GM18861 (cell line): ENCODE results near the gene SIGLEC11.
"Not testable (repeated sequence)": the region's sequence is repeated elsewhere in the genome, so short reads cannot be mapped to it uniquely, and the experiment has no call there.

Experiments
- ATAC-seq: cut with Tn5 transposase; IDR thresholded peaks from one replicate; pipeline ENCODE4 v1.9.1; 2021; ENCODE audit not compliant: unreplicated experiment

SIGLEC11 gene

GRCh38 chr19:49960980-49961379 lies at the start of gene SIGLEC11:
TSS of gene SIGLEC11 (minus strand) at chr19:49961172. CDS start at chr19:49961081, 91 bp downstream.
- not testable (repeated sequence) for ATAC-seq

DNA sequence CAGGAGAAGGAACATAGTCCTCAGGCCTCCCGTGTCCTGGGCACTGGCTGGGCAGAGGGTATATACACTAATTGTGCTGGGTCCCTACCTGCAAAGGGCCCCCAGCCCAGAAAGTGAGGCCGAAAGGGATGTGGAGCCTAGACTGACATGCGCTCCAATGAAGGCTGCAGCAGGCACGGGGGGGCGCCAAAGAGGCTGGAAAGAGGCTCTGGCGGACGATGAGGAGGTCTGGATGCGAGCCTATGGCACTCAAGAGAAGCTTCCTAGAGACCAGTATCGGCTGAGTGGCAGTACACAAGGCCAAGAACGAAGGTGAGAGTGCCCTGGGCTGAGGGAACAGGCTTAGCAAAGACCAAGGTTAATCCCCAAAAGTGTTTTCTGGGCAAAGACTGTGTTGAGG lies 47.6 kb upstream of the SIGLEC11 start:
- ATAC-seq = no peak

- ATAC-seq = no peak
Observed at GRCh38 chr19:50007947-50008346, 47.0 kb upstream of the SIGLEC11 start.

GRCh38 chr19:50007170-50007569 lies 46.2 kb upstream of the SIGLEC11 start:
- no peak for ATAC-seq

DNA sequence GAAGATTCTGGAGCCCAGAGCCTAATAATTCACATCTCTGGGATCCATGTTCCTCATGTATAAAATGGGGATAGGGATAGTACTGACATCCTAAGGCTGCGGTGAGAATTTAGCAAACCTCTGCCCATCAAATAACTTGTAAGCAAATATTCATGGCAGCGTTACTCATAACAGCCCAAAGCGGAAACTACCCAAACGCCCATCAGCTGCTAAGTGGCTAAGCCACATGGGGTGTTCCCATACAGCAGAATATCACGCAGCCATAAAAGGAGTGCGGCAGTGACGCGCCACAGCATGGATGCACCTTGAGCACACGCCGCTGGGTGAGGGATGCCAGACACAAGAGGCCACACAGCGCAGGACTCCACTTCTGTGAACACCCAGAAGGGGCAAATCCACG lies 44.5 kb upstream of the SIGLEC11 start:
- no peak for ATAC-seq

DNA sequence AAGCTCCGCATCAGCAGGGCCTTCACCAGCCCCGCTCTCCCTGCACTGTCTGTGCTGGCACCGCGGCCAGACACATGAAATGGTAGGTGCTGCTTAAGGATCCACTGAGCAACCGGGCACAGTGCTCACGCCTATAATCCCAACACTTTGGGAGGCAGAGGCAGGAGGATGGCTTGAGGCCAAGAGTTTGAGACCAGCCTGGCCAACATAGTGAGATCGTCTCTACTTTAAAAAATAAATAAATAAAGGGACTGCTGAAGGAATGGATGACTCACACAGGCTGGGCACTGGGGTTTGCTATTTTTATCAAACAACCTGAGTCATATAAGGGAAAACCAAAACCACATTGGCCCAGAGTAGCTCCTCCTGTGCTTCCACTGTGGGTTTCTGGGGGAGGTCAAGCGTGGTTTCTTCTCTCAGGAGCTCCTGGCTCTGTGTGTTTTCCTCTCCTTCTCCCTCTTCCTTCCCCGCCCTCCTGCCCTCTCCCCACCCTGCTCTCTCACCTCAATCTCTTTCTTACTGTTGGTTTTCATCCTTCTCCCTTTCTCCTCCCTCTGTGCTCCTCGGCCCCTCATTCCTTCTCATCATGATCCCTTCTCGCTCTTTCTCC lies 42.9 kb upstream of the SIGLEC11 start:
- ATAC-seq = no peak

GRCh38 chr19:50003254-50003788 lies 42.3 kb upstream of the SIGLEC11 start:
- ATAC-seq = no peak

GRCh38 chr19:50002386-50002960 lies 41.5 kb upstream of the SIGLEC11 start:
- no peak for ATAC-seq

DNA sequence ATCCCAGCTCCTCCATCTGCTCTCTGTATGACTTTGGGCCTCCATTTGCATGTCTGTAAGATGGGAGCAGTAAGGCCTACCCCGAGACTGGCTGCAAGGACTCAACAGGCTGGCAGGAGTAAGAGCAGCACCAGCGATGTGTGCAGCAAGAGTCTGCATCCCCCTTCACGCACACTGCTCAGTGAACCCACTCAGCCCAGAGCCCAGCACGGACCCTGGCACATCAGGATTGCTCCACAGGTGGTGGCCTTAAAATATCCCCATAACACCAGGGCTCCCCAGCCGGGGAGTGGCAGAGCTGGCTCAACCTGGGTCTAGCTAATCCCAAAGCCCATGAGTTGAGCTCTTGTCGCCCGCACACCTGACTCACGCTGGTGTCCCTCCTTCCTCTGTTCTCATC lies 40.8 kb upstream of the SIGLEC11 start:
- no peak for ATAC-seq

DNA sequence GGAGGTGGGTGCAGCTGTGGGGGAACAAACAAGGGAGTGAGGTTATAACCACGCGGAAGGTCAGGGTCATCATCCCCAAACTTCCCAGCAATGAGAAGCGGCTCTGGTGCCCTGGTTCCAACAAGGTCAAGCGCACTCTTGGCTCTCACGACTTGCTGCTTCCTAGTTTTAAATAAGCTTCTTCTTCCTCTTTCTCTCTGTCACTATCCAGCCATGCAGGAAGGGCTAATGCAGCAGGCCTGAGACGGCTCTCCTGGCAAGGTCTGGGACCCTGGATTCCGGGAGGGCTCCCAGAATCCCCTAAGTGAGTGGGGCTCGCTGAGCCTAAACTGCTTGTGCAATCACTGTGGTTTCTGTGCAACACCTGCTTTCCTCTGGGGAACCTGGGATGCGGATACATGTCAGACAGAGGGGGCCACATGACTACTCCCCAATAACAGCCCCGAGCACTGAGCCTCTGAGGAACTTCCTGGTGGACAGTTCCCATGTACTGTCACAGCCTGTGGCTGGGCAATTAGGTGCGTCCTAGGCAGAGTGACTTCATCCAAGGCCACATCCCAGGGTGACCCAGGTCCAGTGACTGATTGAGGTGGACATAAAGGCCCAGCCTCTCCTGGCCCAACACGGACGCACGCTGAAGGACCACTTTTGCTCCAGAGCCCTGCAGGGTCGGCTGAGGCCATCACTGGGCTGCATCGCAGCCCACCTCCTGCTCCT lies 40.0 kb upstream of the SIGLEC11 start:
- ATAC-seq = no peak

- ATAC-seq = no peak
Observed at GRCh38 chr19:50000038-50000840, 39.3 kb upstream of the SIGLEC11 start.

DNA sequence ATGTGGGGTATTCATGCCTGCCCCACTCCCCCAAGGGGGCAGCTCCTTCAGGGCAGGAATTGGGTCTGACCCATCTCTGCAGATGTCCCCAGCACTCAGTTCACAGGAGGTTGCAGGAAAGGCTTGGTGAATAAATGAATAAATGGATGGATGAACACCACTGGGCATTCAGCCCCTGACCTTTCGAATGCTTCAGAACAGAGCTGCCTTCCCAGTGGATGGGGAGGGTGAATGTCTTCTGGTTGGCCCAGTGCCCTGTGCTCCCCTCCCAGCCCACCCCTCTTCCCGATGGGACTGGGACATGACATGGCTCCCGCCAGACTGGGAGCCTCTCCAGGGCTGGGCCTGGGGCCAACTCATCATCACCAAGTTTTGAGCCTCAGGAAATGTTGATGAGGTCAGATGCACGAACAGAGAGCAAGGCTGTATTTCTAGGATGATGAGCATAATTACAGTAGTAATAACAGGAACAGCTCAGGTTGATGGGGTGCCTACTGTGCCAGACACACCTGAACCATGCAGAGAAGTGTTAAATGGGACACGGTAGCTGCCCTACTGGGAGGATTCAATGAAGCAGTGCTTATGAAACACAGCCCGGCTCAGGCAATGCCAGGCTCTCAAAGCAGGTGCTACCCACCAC lies 38.5 kb upstream of the SIGLEC11 start:
- ATAC-seq = no peak

- no peak for ATAC-seq
Observed at GRCh38 chr19:49997709-49998108, 36.7 kb upstream of the SIGLEC11 start.

DNA sequence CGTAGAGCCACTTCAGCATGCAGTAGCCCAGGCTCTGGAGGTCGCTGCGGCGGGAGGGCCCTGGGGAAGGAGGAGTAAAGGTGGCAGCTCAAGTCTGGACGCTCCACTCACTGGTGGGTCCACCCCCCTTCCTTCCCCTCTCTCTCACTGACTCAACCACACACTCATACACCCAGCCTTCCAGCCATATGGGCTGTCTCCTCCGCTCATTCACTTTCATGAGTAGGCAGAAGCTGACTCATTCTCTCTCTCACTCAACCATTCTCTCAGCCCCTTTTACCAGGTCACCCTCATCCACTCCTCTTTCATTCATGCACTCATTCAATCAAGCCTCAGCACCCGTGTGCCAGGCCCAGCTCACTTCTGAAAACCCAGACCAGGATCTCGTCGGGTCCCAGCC lies 27.5 kb upstream of the SIGLEC11 start:
- ATAC-seq = no peak

- no peak for ATAC-seq
Observed at GRCh38 chr19:49988007-49988406, 27.0 kb upstream of the SIGLEC11 start.

GRCh38 chr19:49987159-49987698 lies 26.3 kb upstream of the SIGLEC11 start:
- peak; percentile 36 for ATAC-seq

DNA sequence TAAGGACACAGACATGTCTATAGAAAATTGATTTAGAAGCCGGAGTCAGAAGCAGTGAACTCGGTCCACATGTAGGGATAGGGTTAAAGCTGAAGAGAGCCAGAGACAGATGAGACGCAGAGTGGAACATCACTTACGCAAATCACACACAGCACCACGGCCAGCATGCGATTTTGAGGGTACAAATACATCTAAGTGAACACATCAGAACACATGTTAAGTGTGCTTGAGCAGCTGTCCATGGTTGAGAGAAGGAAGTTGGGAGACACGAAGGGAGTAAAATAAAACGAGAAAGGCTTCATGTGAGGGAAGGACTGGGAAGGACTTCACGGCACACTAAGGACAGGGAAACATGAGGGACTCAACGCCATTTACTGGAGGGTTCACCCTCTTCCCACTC lies 25.4 kb upstream of the SIGLEC11 start:
- no peak for ATAC-seq

- ATAC-seq = no peak
Observed at GRCh38 chr19:49985871-49986270, 24.9 kb upstream of the SIGLEC11 start.

GRCh38 chr19:49984491-49984890 lies 23.5 kb upstream of the SIGLEC11 start:
- no peak for ATAC-seq

- no peak for ATAC-seq
Observed at GRCh38 chr19:49983645-49984229, 22.8 kb upstream of the SIGLEC11 start.
